GM23248 (cell line): ENCODE results near the gene ERP27.

Experiments
- EZH2 ChIP-seq: fragments of 200-600 bp; sonication (generic); IDR thresholded peaks from 2 replicates; pipeline ENCODE4 v1.6.1; 2018; ENCODE audit warnings: antibody characterized with exemption, mild to moderate bottlenecking; ENCODE audit not compliant: insufficient read depth, poor library complexity, severe bottlenecking
- EZH2phosphoT487 ChIP-seq: fragments of 200-600 bp; sonication (generic); IDR thresholded peaks from 2 replicates; pipeline ENCODE4 v1.6.1; 2018; ENCODE audit warnings: antibody characterized with exemption, moderate library complexity, mild to moderate bottlenecking, low read depth; ENCODE audit not compliant: insufficient read depth

GRCh38 chr12:14961466-14962152, 23.3 kb upstream of the ERP27 start, which contains the start of gene ARHGDIB:
- TF ChIP-seq EZH2 (no peak), EZH2phosphoT487 (no peak)
